ENCODE data around the gene TNFAIP8. TPM values are rescaled to one million over a fixed set of nuclear protein-coding genes. Genes with fewer than 3 reads are reported as not detected.

The TNFAIP8 gene
- total RNA-seq, 1 experiment from 2014 or later: 45.3 TPM

DNA sequence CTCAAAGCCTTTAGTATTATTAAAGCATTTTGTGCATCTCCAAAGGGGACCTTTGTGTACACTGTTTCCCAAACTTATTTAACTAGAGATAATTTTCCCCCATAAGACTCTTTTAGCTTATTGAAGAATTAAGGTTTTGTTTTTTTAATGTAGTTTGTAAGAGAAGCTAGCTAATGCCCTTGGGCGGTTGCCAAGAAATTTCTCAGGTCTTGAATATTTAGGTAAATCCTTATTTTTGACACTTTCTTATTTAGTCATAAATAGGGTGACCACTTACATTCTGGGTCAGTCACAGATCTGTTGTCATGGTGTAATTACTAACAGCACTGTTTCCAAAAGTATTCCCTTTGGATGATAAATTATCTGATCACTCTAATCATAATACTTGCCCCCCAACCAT lies 27.2 kb downstream of the TNFAIP8 start:
- DNase-seq: no peak

GRCh38 chr5:119385136-119385535 lies 29.3 kb downstream of the TNFAIP8 start:
- no peaks in the 10 kb centered on the region for H3K27me3 ChIP-seq
- H3K4me1 ChIP-seq: no peaks in the 10 kb centered on the region
- peaks cover 2% of the 10 kb centered on the region; the same call in 1 of the 2 replicates for H3K36me3 ChIP-seq
- no peak overlapping the region for H3K27ac ChIP-seq
- no peak overlapping the region for H3K4me3 ChIP-seq
- DNase-seq: no peak
- H3K9me3 ChIP-seq (replicated peaks): no peaks in the 10 kb centered on the region; the same call in 1 of the 2 replicates

More for the DNA sequence above, 27.2 kb downstream of the TNFAIP8 start:
- H3K27ac ChIP-seq: no peak overlapping the region
- H3K4me1 ChIP-seq: no peaks in the 10 kb centered on the region
- H3K9me3 ChIP-seq (replicated peaks): no peaks in the 10 kb centered on the region; the same call in 1 of the 2 replicates
- peaks cover 2% of the 10 kb centered on the region; the same call in 1 of the 2 replicates for H3K36me3 ChIP-seq
- H3K4me3 ChIP-seq: no peak overlapping the region
- no peaks in the 10 kb centered on the region for H3K27me3 ChIP-seq

GRCh38 chr5:119385536-119386128 lies 29.8 kb downstream of the TNFAIP8 start:
- no peaks in the 10 kb centered on the region for H3K27me3 ChIP-seq
- H3K27ac ChIP-seq: no peak overlapping the region
- no peak for DNase-seq
- H3K36me3 ChIP-seq: peaks cover 2% of the 10 kb centered on the region; the same call in 1 of the 2 replicates
- H3K4me1 ChIP-seq: no peaks in the 10 kb centered on the region
- no peak overlapping the region for H3K4me3 ChIP-seq
- H3K9me3 ChIP-seq (replicated peaks): no peaks in the 10 kb centered on the region; the same call in 1 of the 2 replicates

- Histone ChIP-seq H3K27me3 (no peaks in the 10 kb centered on the region), H3K36me3 (peaks cover 2% of the 10 kb centered on the region; the same call in 1 of the 2 replicates), H3K4me3 (no peak overlapping the region), H3K4me1 (no peaks in the 10 kb centered on the region), H3K9me3 (replicated peaks) (no peaks in the 10 kb centered on the region; the same call in 1 of the 2 replicates), H3K27ac (no peak overlapping the region)
- DNase-seq: no peak
Measured at GRCh38 chr5:119386596-119387344, 31.0 kb downstream of the TNFAIP8 start.

DNA sequence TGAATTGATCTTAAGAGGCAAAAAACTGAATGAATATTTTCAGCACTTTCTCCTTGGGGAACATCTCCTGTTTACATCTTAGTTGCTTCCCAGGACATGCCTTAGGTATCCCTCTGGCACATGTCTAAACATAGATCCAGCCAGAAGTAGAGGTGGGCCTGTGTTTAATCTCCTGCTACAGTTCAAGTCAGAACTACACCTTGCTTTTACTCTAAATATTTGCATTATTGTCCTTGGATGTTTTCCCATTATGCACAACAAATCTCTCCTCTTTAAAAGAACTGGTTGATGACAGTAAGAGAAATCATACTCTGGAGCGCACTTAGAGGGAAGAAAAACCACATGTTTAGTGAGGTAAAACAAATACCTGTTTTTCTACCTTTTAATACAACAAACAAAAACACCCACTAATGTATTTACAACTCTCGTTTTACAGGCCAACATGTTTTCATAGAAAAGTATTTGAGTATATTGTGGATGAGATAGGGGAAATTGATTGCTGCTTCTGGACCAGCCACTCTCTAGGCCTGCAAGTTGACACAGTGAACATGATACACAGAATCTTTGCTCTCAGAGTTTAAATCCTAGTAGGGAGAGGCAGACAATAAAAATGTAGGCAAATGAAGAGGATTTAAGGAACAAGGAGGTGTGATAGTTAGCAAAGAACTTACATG lies 32.3 kb downstream of the TNFAIP8 start:
- Histone ChIP-seq H3K27me3 (no peaks in the 10 kb centered on the region), H3K4me1 (no peaks in the 10 kb centered on the region), H3K4me3 (no peak overlapping the region), H3K36me3 (peaks cover 5% of the 10 kb centered on the region; the same call in 1 of the 2 replicates), H3K9me3 (replicated peaks) (no peaks in the 10 kb centered on the region; the same call in 1 of the 2 replicates), H3K27ac (no peak overlapping the region)
- no peak for DNase-seq

DNA sequence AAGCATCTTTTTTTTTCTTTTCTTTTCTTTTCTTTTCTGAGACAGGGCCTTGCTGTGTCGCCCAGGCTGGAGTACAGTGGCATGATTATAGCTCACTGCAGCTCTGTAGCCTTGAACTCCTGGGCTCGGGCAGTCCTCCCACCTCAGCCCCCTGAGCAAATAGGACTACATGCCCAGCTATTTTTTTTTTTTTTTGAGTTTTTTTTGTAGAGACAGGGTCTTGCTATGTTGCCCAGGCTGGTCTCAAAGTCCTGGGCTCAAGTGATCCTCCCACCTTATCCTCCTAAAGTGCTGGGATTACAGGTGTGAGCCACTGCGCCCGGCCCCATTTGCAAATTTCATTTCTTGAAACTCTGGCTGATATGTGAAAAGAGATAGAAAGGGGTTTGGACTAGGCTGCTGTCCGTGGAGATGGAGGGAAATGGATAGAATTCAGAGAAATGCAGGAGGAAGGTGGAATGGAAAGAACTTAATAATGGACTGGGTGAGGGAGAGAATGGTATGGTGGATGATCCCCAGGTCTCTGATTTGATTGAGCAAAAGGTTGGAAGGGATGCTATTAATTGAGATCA lies 32.9 kb downstream of the TNFAIP8 start:
- H3K27ac ChIP-seq: no peak overlapping the region
- DNase-seq: no peak
- no peaks in the 10 kb centered on the region for H3K4me1 ChIP-seq

DNA sequence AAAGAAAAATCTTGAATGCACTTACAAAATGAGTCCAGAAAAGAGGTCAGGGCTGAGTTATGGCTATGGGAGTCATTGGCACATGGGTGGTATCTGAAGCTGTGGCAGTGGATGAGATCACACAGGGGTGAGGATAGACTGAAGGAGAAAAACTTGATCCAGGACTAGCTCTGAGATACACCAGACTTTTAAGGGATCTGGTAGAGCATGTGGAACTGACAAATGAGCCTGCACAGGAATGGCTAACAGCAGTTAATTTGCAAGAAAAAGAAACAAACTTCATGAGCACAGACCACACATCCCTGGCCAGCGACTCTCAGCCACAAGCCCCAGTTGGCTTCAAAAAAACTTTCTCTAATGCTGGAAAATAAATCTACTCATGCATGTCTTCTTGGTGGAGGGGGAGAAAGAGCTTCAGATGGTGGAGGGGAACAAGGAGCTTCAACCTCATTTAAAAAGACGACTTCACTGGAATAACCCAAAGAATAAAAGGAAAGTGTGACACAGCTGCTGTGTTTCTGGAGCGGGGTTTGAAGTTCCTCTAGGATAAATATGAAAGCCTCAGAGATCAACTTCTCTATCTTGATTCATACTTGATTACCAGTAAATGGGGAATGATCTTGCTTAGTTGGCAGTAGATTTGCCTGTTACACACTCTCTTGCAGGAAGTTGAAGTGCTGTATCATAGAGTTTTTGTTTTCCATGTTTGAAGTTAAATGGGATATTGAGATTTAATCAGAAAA lies 33.6 kb downstream of the TNFAIP8 start:
- H3K27ac ChIP-seq: no peak overlapping the region

More for the DNA sequence above, 32.9 kb downstream of the TNFAIP8 start:
- H3K27me3 ChIP-seq: no peaks in the 10 kb centered on the region
- H3K36me3 ChIP-seq: peaks cover 9% of the 10 kb centered on the region
- no peak overlapping the region for H3K4me3 ChIP-seq
- H3K9me3 ChIP-seq (replicated peaks): no peaks in the 10 kb centered on the region; the same call in 1 of the 2 replicates

GRCh38 chr5:119390404-119390803 lies 34.6 kb downstream of the TNFAIP8 start:
- no peak overlapping the region for H3K4me3 ChIP-seq
- H3K36me3 ChIP-seq: peaks cover 9% of the 10 kb centered on the region
- no peaks in the 10 kb centered on the region; the same call in 1 of the 2 replicates for H3K9me3 ChIP-seq (replicated peaks)
- H3K27ac ChIP-seq: no peak overlapping the region
- H3K27me3 ChIP-seq: no peaks in the 10 kb centered on the region
- no peak for DNase-seq
- H3K4me1 ChIP-seq: no peaks in the 10 kb centered on the region

More for the DNA sequence above, 33.6 kb downstream of the TNFAIP8 start:
- Histone ChIP-seq H3K4me3 (no peak overlapping the region), H3K27me3 (no peaks in the 10 kb centered on the region), H3K9me3 (replicated peaks) (no peaks in the 10 kb centered on the region; the same call in 1 of the 2 replicates), H3K36me3 (peaks cover 9% of the 10 kb centered on the region), H3K4me1 (no peaks in the 10 kb centered on the region)
- DNase-seq: no peak

DNA sequence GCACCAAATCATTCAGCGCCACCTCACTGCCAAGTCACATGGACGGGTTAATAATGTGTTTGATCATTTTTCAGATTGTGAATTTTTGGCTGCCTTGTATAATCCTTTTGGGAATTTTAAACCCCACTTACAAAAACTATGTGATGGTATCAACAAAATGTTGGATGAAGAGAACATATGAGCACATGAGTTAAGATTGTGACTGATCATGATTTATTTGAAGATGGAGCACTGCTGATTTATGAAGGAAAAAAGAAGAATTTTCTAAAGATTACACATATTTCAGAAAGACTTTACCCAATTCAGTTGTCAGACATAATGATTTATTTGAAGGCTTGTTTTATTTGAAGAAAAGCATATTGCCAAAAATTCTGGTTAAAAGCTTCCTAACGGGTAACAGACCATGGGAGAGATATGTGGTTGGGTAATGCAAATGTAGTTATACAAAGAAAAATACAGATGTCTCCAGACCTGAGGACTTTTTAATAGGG lies 37.4 kb downstream of the TNFAIP8 start:
- no peak for DNase-seq
- Histone ChIP-seq H3K36me3 (peaks cover 7% of the 10 kb centered on the region), H3K27me3 (no peaks in the 10 kb centered on the region), H3K4me3 (no peak overlapping the region), H3K27ac (no peak overlapping the region), H3K9me3 (replicated peaks) (no peaks in the 10 kb centered on the region), H3K4me1 (no peaks in the 10 kb centered on the region)

DNA sequence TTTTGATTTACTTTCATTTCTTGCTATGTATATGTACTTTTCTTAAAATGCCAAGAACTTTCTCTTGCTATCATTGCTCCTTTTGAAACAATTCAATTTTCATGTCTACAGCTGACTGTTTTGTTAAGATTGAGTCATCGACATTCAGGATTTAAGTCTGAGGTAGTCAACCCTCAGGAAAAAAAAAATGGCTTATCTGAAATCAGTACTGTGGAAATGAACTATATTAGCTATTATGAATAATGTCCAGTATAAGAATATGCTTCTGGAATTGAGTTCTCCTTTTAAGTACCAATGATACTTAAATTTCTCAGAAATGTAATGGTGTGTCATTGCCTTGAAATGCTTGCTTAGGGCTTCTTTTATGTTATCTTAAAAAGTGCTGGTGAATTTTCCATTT lies 37.9 kb downstream of the TNFAIP8 start:
- H3K36me3 ChIP-seq: peaks cover 7% of the 10 kb centered on the region
- no peaks in the 10 kb centered on the region for H3K4me1 ChIP-seq
- H3K4me3 ChIP-seq: no peak overlapping the region
- H3K27me3 ChIP-seq: no peaks in the 10 kb centered on the region
- no peaks in the 10 kb centered on the region for H3K9me3 ChIP-seq (replicated peaks)
- H3K27ac ChIP-seq: no peak overlapping the region
- no peak for DNase-seq

- Histone ChIP-seq H3K36me3 (peaks cover 7% of the 10 kb centered on the region), H3K27ac (no peak overlapping the region), H3K9me3 (replicated peaks) (no peaks in the 10 kb centered on the region), H3K4me1 (peaks cover 4% of the 10 kb centered on the region; the same call in 1 of the 2 replicates), H3K4me3 (no peak overlapping the region), H3K27me3 (no peaks in the 10 kb centered on the region)
- no peak for DNase-seq
Measured at GRCh38 chr5:119395080-119395836, 39.4 kb downstream of the TNFAIP8 start.

GRCh38 chr5:119396030-119396664 lies 40.3 kb downstream of the TNFAIP8 start:
- H3K36me3 ChIP-seq: peaks cover 7% of the 10 kb centered on the region
- no peak overlapping the region for H3K27ac ChIP-seq
- no peak for DNase-seq
- H3K9me3 ChIP-seq (replicated peaks): no peaks in the 10 kb centered on the region
- H3K27me3 ChIP-seq: no peaks in the 10 kb centered on the region
- peaks cover 7% of the 10 kb centered on the region; the same call in 1 of the 2 replicates for H3K4me1 ChIP-seq
- no peak overlapping the region for H3K4me3 ChIP-seq

Measured in SJCRH30 (cell line).